Stomach (tissue), 4 donors: Measurements from ENCODE around the gene KCNIP4.

Source experiments
- EP300 ChIP-seq: sonication (generic); formaldehyde crosslinking; IDR thresholded peaks from one replicate; pipeline ENCODE4 v1.6.1; 2017; ENCODE audit warnings: antibody characterized with exemption
- POLR2A ChIP-seq, 4 donors: fragments of 450-650 bp; IDR thresholded peaks; one replicate each; pipeline ENCODE4 v1.6.1; 2016; ENCODE audit warnings: antibody characterized with exemption in 4 of 4, control low read depth in 2 of 4, mild to moderate bottlenecking in 1 of 4, moderate library complexity in 1 of 4
- POLR2AphosphoS5 ChIP-seq, 3 donors: sonication (generic); formaldehyde crosslinking; IDR thresholded peaks; one replicate each; pipeline ENCODE4 v1.6.1; 2016; ENCODE audit warnings: antibody characterized with exemption in 3 of 3
- TF ChIP-seq, protein P1 (sequence below), 7 experiments: fragments of 450-650 bp in 4 of 7; fragments of 200-600 bp in 3 of 7; sonication (generic) in 3 of 7; IDR thresholded peaks; one replicate each; pipeline ENCODE4 v1.5.1; 2016 to 2019; ENCODE audit warnings: antibody characterized with exemption in 7 of 7, control low read depth in 2 of 7, mild to moderate bottlenecking in 1 of 7

DNA sequence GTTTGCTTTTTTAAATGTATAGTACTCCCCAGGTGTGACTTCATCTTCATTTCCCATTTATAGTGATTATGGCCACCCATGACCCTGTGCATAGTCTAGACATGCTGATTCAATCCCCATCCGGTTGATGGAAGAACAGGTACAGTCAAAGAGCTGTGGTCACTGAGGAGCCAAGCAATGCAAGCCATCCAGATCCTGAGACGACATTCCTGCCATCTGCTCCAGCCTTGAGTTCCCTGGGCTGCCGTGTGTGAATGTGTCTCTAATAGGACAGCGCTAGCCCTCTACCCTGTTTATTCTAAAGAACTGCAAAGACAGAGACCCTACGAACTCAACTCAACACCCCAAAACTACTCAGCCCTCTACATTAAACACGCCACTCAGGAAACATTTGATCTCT lies 1.7 kb downstream of the KCNIP4 start:
- TF ChIP-seq POLR2A (IDR thresholded peaks at IDR 0.05) (no peak), POLR2AphosphoS5 (IDR thresholded peaks at IDR 0.05) (no peak), EP300 (no peak)
- TF ChIP-seq, protein P1, sequence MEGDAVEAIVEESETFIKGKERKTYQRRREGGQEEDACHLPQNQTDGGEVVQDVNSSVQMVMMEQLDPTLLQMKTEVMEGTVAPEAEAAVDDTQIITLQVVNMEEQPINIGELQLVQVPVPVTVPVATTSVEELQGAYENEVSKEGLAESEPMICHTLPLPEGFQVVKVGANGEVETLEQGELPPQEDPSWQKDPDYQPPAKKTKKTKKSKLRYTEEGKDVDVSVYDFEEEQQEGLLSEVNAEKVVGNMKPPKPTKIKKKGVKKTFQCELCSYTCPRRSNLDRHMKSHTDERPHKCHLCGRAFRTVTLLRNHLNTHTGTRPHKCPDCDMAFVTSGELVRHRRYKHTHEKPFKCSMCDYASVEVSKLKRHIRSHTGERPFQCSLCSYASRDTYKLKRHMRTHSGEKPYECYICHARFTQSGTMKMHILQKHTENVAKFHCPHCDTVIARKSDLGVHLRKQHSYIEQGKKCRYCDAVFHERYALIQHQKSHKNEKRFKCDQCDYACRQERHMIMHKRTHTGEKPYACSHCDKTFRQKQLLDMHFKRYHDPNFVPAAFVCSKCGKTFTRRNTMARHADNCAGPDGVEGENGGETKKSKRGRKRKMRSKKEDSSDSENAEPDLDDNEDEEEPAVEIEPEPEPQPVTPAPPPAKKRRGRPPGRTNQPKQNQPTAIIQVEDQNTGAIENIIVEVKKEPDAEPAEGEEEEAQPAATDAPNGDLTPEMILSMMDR (IDR thresholded peaks at IDR 0.05) = no peak
